Gastrocnemius medialis (tissue), 4 donors: ENCODE measurements around the gene CHAF1A.

Experiments
- CTCF ChIP-seq, 5 experiments: fragments of 450-650 bp in 3 of 5; fragments of 200-600 bp in 2 of 5; sonication (generic) in 2 of 5; IDR thresholded peaks in 4 of 5; conservative IDR thresholded peaks in 1 of 5; 1 replicate in 4 of 5; 2 replicates in 1 of 5; pipeline ENCODE4 v1.5.1; 2016 to 2019; ENCODE audit warnings: antibody characterized with exemption in 5 of 5, mild to moderate bottlenecking in 3 of 5, moderate library complexity in 3 of 5
- POLR2A ChIP-seq, 2 donors: fragments of 450-650 bp; IDR thresholded peaks; one replicate each; pipeline ENCODE4 v1.6.1; 2017; ENCODE audit warnings: antibody characterized with exemption in 2 of 2, mild to moderate bottlenecking in 2 of 2, moderate library complexity in 2 of 2

- TF ChIP-seq POLR2A (IDR thresholded peaks at IDR 0.05) (no peak), CTCF (IDR thresholded peaks at IDR 0.05 in 4 of 5, conservative IDR thresholded peaks at IDR 0.05 in 1 of 5) (no peak)
Measured at GRCh38 chr19:4413588-4413987, 11.1 kb downstream of the CHAF1A start.
